Colonic mucosa (tissue), 4 donors: Measurements from ENCODE around the gene CYS1. TPM values are rescaled to one million over a fixed set of nuclear protein-coding genes. Genes with fewer than 3 reads are reported as not detected.

Experiments used
- DNase-seq: peaks from one replicate; pipeline ENCODE4 v3.0.0-alpha.2; 2020
- H3K27ac ChIP-seq: fragments of 200-600 bp; one replicate; pipeline ENCODE4 v1.8.0; 2021
- H3K27me3 ChIP-seq: fragments of 200-600 bp; one replicate; pipeline ENCODE4 v1.8.0; 2021
- H3K36me3 ChIP-seq: fragments of 200-600 bp; one replicate; pipeline ENCODE4 v1.8.0; 2021
- H3K4me1 ChIP-seq: fragments of 200-600 bp; one replicate; pipeline ENCODE4 v1.8.0; 2021; ENCODE audit warnings: mild to moderate bottlenecking
- H3K4me3 ChIP-seq: fragments of 200-600 bp; one replicate; pipeline ENCODE4 v1.8.0; 2021
- H3K9ac ChIP-seq, 2 donors: one replicate each; pipeline ENCODE4 v1.7.0; 2013; ENCODE audit warnings: control low read depth in 2 of 2, low read depth in 2 of 2, low read length in 2 of 2
- H3K9me3 ChIP-seq: fragments of 200-600 bp; one replicate; pipeline ENCODE4 v1.8.0; 2021
- CTCF ChIP-seq: fragments of 200-600 bp; IDR thresholded peaks from one replicate; pipeline ENCODE4 v1.8.0; 2022; ENCODE audit warnings: antibody characterized with exemption, mild to moderate bottlenecking
- intact Hi-C: fragments of 100-400 bp; cut with DNase I; formaldehyde crosslinking; loops from one replicate; pipeline ENCODE4 v1.14.1; 2022
- total RNA-seq, 2 donors: library from RNA; stranded (reverse); fragmentation: NEBNext Ultra II Directional in 1 of 2; extraction: Animal tissue kit (Norgen Biotek cat#: 25700) in 1 of 2; gene quantifications; one replicate each; pipeline ENCODE4 v1.2.1, GENCODE V29; 2021
- donor health status: healthy.
- donor health status: DM: no; HTN: no; CAD: no.
- donor health status: DM: no; HTN: no; CAD: no.

Gene CYS1
- total RNA-seq, 2 donors from 2014 or later = 0.52 to 2.5 TPM

GRCh38 chr2:10089565-10090190 is 9.5 kb upstream of the CYS1 start:
- no peak for DNase-seq

GRCh38 chr2:10087360-10087759 is 7.1 kb upstream of the CYS1 start:
- Histone ChIP-seq H3K4me1 (no peaks in the 10 kb centered on the region), H3K27ac (no peak overlapping the region), H3K27me3 (peaks cover 11% of the 10 kb centered on the region), H3K9ac (no peak overlapping the region), H3K4me3 (no peak overlapping the region), H3K9me3 (no peaks in the 10 kb centered on the region), H3K36me3 (no peaks in the 10 kb centered on the region)
- no peak for TF ChIP-seq CTCF
- intact Hi-C loops = no loop called here
- no peak for DNase-seq

More at GRCh38 chr2:10089565-10090190, 9.5 kb upstream of the CYS1 start:
- Histone ChIP-seq H3K4me1 (no peaks in the 10 kb centered on the region), H3K4me3 (no peak overlapping the region), H3K9me3 (no peaks in the 10 kb centered on the region), H3K9ac (no peak overlapping the region), H3K27me3 (peaks cover 7% of the 10 kb centered on the region), H3K27ac (no peak overlapping the region), H3K36me3 (no peaks in the 10 kb centered on the region)
- intact Hi-C loops = no loop called here
- no peak for TF ChIP-seq CTCF

GRCh38 chr2:10086950-10087349 is 6.7 kb upstream of the CYS1 start:
- H3K36me3 ChIP-seq = no peaks in the 10 kb centered on the region
- intact Hi-C loops = no loop called here
- no peak overlapping the region for H3K9ac ChIP-seq
- H3K9me3 ChIP-seq = no peaks in the 10 kb centered on the region
- no peak for TF ChIP-seq CTCF
- H3K4me1 ChIP-seq = no peaks in the 10 kb centered on the region
- DNase-seq = no peak
- peaks cover 13% of the 10 kb centered on the region for H3K27me3 ChIP-seq
- no peak overlapping the region for H3K27ac ChIP-seq
- H3K4me3 ChIP-seq = no peak overlapping the region

GRCh38 chr2:10085668-10086059 is 5.5 kb upstream of the CYS1 start:
- Histone ChIP-seq H3K9ac (no peak overlapping the region), H3K27ac (no peak overlapping the region), H3K27me3 (peaks cover 17% of the 10 kb centered on the region), H3K36me3 (no peaks in the 10 kb centered on the region), H3K4me3 (no peak overlapping the region), H3K9me3 (no peaks in the 10 kb centered on the region), H3K4me1 (peaks cover 1% of the 10 kb centered on the region)
- intact Hi-C loops = no loop called here
- TF ChIP-seq CTCF = no peak
- no peak for DNase-seq

GRCh38 chr2:10085043-10085667 is 4.9 kb upstream of the CYS1 start:
- no peaks in the 10 kb centered on the region for H3K9me3 ChIP-seq
- H3K9ac ChIP-seq = no peak overlapping the region
- no peak overlapping the region for H3K4me3 ChIP-seq
- TF ChIP-seq CTCF = no peak
- peaks cover 22% of the 10 kb centered on the region for H3K27me3 ChIP-seq
- H3K4me1 ChIP-seq = peaks cover 5% of the 10 kb centered on the region
- DNase-seq = no peak
- no peak overlapping the region for H3K27ac ChIP-seq
- intact Hi-C loops = no loop called here
- H3K36me3 ChIP-seq = no peaks in the 10 kb centered on the region
